ENCODE results near the gene CASS4. TPM values are rescaled to one million over a fixed set of nuclear protein-coding genes. Genes with fewer than 3 reads are reported as not detected.

The CASS4 gene
- total RNA-seq, 1 experiment from 2014 or later = not detected

- intact Hi-C loops (cut with micrococcal nuclease) = no loop called here
- H3K4me3 Mint-ChIP-seq (ENCODE audit: unreplicated experiment) = no peak overlapping the region
- H3K27ac Mint-ChIP-seq (ENCODE audit: low read depth, unreplicated experiment) = no peak overlapping the region
- no TSS peak for BruUV-seq (replicated peaks)
- peaks cover 19% of the 10 kb centered on the region for H3K4me1 Mint-ChIP-seq (ENCODE audit: insufficient read depth, unreplicated experiment)
- TF ChIP-seq, protein P1, sequence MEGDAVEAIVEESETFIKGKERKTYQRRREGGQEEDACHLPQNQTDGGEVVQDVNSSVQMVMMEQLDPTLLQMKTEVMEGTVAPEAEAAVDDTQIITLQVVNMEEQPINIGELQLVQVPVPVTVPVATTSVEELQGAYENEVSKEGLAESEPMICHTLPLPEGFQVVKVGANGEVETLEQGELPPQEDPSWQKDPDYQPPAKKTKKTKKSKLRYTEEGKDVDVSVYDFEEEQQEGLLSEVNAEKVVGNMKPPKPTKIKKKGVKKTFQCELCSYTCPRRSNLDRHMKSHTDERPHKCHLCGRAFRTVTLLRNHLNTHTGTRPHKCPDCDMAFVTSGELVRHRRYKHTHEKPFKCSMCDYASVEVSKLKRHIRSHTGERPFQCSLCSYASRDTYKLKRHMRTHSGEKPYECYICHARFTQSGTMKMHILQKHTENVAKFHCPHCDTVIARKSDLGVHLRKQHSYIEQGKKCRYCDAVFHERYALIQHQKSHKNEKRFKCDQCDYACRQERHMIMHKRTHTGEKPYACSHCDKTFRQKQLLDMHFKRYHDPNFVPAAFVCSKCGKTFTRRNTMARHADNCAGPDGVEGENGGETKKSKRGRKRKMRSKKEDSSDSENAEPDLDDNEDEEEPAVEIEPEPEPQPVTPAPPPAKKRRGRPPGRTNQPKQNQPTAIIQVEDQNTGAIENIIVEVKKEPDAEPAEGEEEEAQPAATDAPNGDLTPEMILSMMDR (IDR thresholded peaks at IDR 0.05; ENCODE audit: unreplicated experiment) = no peak
- no peak for DNase-seq (ENCODE audit: unreplicated experiment)
- H3K9me3 Mint-ChIP-seq (ENCODE audit: unreplicated experiment) = no peaks in the 10 kb centered on the region
- H3K27me3 Mint-ChIP-seq (ENCODE audit: insufficient read depth, unreplicated experiment) = peaks cover 14% of the 10 kb centered on the region
- H3K36me3 Mint-ChIP-seq (ENCODE audit: insufficient read depth, unreplicated experiment) = no peaks in the 10 kb centered on the region
- ChIA-PET CTCF (interaction anchor here (0.6 to 1.0 kb wide), 2 partner anchors 183 to 242 kb away, joined by 3 to 4 read pairs; no protein-coding TSS in a partner anchor), POLR2A (no interaction called here)
These were observed 17.4 kb downstream of the CASS4 start for GRCh38 chr20:56429502-56429901.

DNA sequence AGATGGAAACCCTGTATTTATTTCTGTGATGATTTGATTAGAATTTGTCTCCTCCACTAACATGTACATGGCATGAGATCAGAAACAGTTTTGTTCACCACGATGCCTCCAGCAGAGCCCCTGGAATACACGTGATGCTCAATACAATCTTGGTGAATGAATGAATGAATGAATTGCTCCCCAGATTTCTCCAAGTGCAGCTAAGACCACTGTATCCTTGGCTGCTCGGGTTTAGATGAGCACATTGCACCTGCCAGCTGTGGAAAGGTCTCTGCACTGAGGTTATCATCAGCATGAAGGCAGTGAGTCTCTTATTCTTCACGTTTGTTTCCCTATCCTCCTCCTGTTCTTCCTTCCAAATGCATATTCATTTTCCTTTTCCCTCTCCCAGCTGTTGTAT, 17.9 kb downstream of the CASS4 start:
- BruUV-seq (replicated peaks) = no TSS peak
- CTCF ChIA-PET = interaction anchor here (1.0 kb wide), 1 partner anchor 242 kb away, joined by 3 read pairs; no protein-coding TSS in a partner anchor
- intact Hi-C loops (cut with micrococcal nuclease) = no loop called here
- no peaks in the 10 kb centered on the region for H3K36me3 Mint-ChIP-seq (ENCODE audit: insufficient read depth, unreplicated experiment)
- no peaks in the 10 kb centered on the region for H3K9me3 Mint-ChIP-seq (ENCODE audit: unreplicated experiment)
- H3K4me3 Mint-ChIP-seq (ENCODE audit: unreplicated experiment) = no peak overlapping the region
- H3K27ac Mint-ChIP-seq (ENCODE audit: low read depth, unreplicated experiment) = no peak overlapping the region
- TF ChIP-seq, protein P1 (IDR thresholded peaks at IDR 0.05; ENCODE audit: unreplicated experiment) = no peak
- peaks cover 19% of the 10 kb centered on the region for H3K4me1 Mint-ChIP-seq (ENCODE audit: insufficient read depth, unreplicated experiment)
- no peak for DNase-seq (ENCODE audit: unreplicated experiment)
- peaks cover 14% of the 10 kb centered on the region for H3K27me3 Mint-ChIP-seq (ENCODE audit: insufficient read depth, unreplicated experiment)
- POLR2A ChIA-PET = no interaction called here

- Mint-ChIP-seq H3K4me1 (ENCODE audit: insufficient read depth, unreplicated experiment) (peaks cover 19% of the 10 kb centered on the region), H3K36me3 (ENCODE audit: insufficient read depth, unreplicated experiment) (no peaks in the 10 kb centered on the region), H3K27me3 (ENCODE audit: insufficient read depth, unreplicated experiment) (peaks cover 14% of the 10 kb centered on the region), H3K4me3 (ENCODE audit: unreplicated experiment) (no peak overlapping the region), H3K9me3 (ENCODE audit: unreplicated experiment) (no peaks in the 10 kb centered on the region), H3K27ac (ENCODE audit: low read depth, unreplicated experiment) (no peak overlapping the region)
- TF ChIP-seq, protein P1 (IDR thresholded peaks at IDR 0.05; ENCODE audit: unreplicated experiment) = no peak
- BruUV-seq (replicated peaks) = no TSS peak
- ChIA-PET CTCF (interaction anchor here (1.0 kb wide), 1 partner anchor 9 kb away, joined by 4 read pairs; no protein-coding TSS in a partner anchor), POLR2A (no interaction called here)
- no peak for DNase-seq (ENCODE audit: unreplicated experiment)
- intact Hi-C loops (cut with micrococcal nuclease) = no loop called here
These were observed 18.4 kb downstream of the CASS4 start for GRCh38 chr20:56430461-56430860.

DNA sequence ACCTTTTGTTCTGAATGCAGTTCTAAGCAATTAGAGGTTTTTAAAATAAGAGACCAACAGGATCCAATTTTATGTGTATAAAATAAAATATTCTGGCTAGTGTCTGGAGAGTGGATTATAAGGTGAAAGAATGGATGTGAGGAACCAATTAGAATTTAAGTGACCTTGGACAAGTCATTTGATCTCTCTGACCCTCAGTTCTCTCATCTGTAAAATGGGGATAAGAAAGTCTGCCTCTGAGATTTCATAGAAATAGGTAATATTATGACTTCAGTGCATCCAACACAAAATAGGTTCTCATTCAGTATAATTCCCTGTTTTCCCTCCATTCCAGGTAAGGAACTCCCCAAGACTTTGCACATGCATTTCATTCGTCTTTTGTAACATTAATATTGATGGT, 18.9 kb downstream of the CASS4 start:
- POLR2A ChIA-PET = no interaction called here
- BruUV-seq (replicated peaks) = no TSS peak

More for the DNA sequence above, 18.9 kb downstream of the CASS4 start:
- no peak overlapping the region for H3K27ac Mint-ChIP-seq (ENCODE audit: low read depth, unreplicated experiment)
- H3K9me3 Mint-ChIP-seq (ENCODE audit: unreplicated experiment) = no peaks in the 10 kb centered on the region
- H3K36me3 Mint-ChIP-seq (ENCODE audit: insufficient read depth, unreplicated experiment) = no peaks in the 10 kb centered on the region
- intact Hi-C loops (cut with micrococcal nuclease) = no loop called here
- no peak overlapping the region for H3K4me3 Mint-ChIP-seq (ENCODE audit: unreplicated experiment)
- peaks cover 14% of the 10 kb centered on the region for H3K27me3 Mint-ChIP-seq (ENCODE audit: insufficient read depth, unreplicated experiment)
- H3K4me1 Mint-ChIP-seq (ENCODE audit: insufficient read depth, unreplicated experiment) = peaks cover 19% of the 10 kb centered on the region
- DNase-seq (ENCODE audit: unreplicated experiment) = no peak
- TF ChIP-seq, protein P1 (IDR thresholded peaks at IDR 0.05; ENCODE audit: unreplicated experiment) = no peak
- CTCF ChIA-PET = interaction anchor here (0.5 to 1.0 kb wide), 2 partner anchors 9 to 1750 kb away, joined by 3 to 4 read pairs; no protein-coding TSS in a partner anchor

All from MCF 10A (cell line).